ENCODE results near the gene ANGPTL2. TPM values are rescaled to one million over a fixed set of nuclear protein-coding genes. Genes with fewer than 3 reads are reported as not detected.

ANGPTL2 gene
- total and polyA plus RNA-seq, 4 donors: 0.93 to 3.2 (median 1.9) TPM

GRCh38 chr9:127130235-127130634, 7.8 kb upstream of the ANGPTL2 start (continued):
- TF ChIP-seq ZBTB33 (IDR thresholded peaks at IDR 0.05) (no peak), SP1 (IDR thresholded peaks at IDR 0.05) (no peak)
- TF ChIP-seq, protein P1, sequence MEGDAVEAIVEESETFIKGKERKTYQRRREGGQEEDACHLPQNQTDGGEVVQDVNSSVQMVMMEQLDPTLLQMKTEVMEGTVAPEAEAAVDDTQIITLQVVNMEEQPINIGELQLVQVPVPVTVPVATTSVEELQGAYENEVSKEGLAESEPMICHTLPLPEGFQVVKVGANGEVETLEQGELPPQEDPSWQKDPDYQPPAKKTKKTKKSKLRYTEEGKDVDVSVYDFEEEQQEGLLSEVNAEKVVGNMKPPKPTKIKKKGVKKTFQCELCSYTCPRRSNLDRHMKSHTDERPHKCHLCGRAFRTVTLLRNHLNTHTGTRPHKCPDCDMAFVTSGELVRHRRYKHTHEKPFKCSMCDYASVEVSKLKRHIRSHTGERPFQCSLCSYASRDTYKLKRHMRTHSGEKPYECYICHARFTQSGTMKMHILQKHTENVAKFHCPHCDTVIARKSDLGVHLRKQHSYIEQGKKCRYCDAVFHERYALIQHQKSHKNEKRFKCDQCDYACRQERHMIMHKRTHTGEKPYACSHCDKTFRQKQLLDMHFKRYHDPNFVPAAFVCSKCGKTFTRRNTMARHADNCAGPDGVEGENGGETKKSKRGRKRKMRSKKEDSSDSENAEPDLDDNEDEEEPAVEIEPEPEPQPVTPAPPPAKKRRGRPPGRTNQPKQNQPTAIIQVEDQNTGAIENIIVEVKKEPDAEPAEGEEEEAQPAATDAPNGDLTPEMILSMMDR (IDR thresholded peaks at IDR 0.05; ENCODE audit: low read depth, low read length, missing input control): no peak

DNA sequence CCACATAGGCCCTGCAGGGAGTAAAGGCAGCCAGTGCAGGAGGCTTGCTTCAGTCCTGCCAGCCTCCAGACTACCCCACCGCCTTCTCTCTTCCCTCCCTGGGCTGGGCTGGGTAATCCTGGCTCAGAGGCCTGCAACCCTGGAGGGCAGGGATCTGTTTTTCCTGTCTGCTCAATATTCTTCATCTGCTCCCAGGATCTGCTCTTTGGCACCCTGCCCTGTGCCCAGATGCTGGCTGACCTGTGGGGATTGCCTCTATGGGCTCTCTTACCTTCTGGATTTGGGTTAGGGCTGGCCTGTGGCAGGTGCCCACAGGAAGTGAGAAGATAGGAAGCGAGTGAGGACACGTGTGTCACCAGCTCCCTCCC, 7.3 kb upstream of the ANGPTL2 start:
- TF ChIP-seq FOXA1 (IDR thresholded peaks at IDR 0.05) (no peak), FOXA2 (IDR thresholded peaks at IDR 0.05) (no peak), RAD21 (IDR thresholded peaks at IDR 0.05) (no peak), EGR1 (IDR thresholded peaks at IDR 0.05; ENCODE audit: low read depth in 2 of 2) (no peak), JUND (IDR thresholded peaks at IDR 0.05) (no peak), GABPA (IDR thresholded peaks at IDR 0.05 in 1 of 2, conservative IDR thresholded peaks at IDR 0.05 in 1 of 2) (no peak), SP1 (IDR thresholded peaks at IDR 0.05) (no peak), HNF4A (conservative IDR thresholded peaks at IDR 0.05) (no peak), HNF4G (IDR thresholded peaks at IDR 0.05) (no peak), YY1 (IDR thresholded peaks at IDR 0.05) (no peak), MAX (IDR thresholded peaks at IDR 0.05) (no peak), NR2F2 (IDR thresholded peaks at IDR 0.05) (no peak)
- TF ChIP-seq, protein P2, sequence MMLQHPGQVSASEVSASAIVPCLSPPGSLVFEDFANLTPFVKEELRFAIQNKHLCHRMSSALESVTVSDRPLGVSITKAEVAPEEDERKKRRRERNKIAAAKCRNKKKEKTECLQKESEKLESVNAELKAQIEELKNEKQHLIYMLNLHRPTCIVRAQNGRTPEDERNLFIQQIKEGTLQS (IDR thresholded peaks at IDR 0.05): no peak
- TF ChIP-seq, protein P1 (IDR thresholded peaks at IDR 0.05; ENCODE audit: low read depth, low read length, missing input control): no peak
- Histone ChIP-seq H3K4me1 (ENCODE audit: control insufficient read depth in 4 of 4, insufficient read depth in 4 of 4, low read length in 3 of 4) (peaks cover 0 to 26% (median 16%) of the 10 kb centered on the region in 4 donors), H3K9ac (ENCODE audit: low read depth in 1 of 2, low read length in 2 of 2) (no peak overlapping the region), H3K27ac (ENCODE audit: low read depth in 1 of 2, low read length in 2 of 2) (no peak overlapping the region), H3K27me3 (ENCODE audit: control insufficient read depth in 4 of 4, insufficient read depth in 4 of 4, low read length in 3 of 4) (no peaks in the 10 kb centered on the region), H3K36me3 (ENCODE audit: control insufficient read depth in 4 of 4, insufficient read depth in 3 of 4, low read depth in 1 of 4, low read length in 3 of 4) (no peaks in the 10 kb centered on the region), H3K9me3 (ENCODE audit: control insufficient read depth in 4 of 4, low read length in 3 of 4) (no peaks in the 10 kb centered on the region), H3K4me3 (ENCODE audit: low read depth in 1 of 3, low read length in 3 of 3) (no peak overlapping the region)
- 87% methylated on average over 3 of the region's 3 CpGs for WGBS
- DNase-seq (ENCODE audit: low spot score): no peak
